H9 (cell line): ENCODE results near the gene EFHD1. TPM values are rescaled to one million over a fixed set of nuclear protein-coding genes. Genes with fewer than 3 reads are reported as not detected.

Experiments
- DNase-seq: peaks from one replicate; pipeline ENCODE4 v3.0.0-alpha.2; 2017
- H2AFZ ChIP-seq: one replicate; pipeline ENCODE4 v1.6.1; 2013; ENCODE audit warnings: mild to moderate bottlenecking, low read length, control low read depth, moderate library complexity
- H2AK5ac ChIP-seq: 2 replicates; pipeline ENCODE4 v1.6.1; 2013; ENCODE audit warnings: low read length, control low read depth, mixed read lengths; ENCODE audit not compliant: insufficient read length
- H2BK120ac ChIP-seq: one replicate; pipeline ENCODE4 v1.6.1; 2013; ENCODE audit warnings: low read depth, mild to moderate bottlenecking, low read length, control low read depth, inconsistent platforms; ENCODE audit not compliant: poor library complexity, severe bottlenecking
- H2BK12ac ChIP-seq: 2 replicates; pipeline ENCODE4 v1.6.1; 2013; ENCODE audit warnings: low read length, control low read depth, mixed read lengths, low read depth; ENCODE audit not compliant: insufficient read length
- H2BK15ac ChIP-seq: 2 replicates; pipeline ENCODE4 v1.6.1; 2013; ENCODE audit warnings: low read depth, low read length, control low read depth
- H2BK20ac ChIP-seq: one replicate; pipeline ENCODE4 v1.6.1; 2013; ENCODE audit warnings: low read depth, mild to moderate bottlenecking, low read length, control low read depth, inconsistent platforms; ENCODE audit not compliant: poor library complexity, severe bottlenecking
- H2BK5ac ChIP-seq: 2 replicates; pipeline ENCODE4 v1.6.1; 2013; ENCODE audit warnings: low read length, control low read depth, mixed read lengths; ENCODE audit not compliant: insufficient read length
- H3K14ac ChIP-seq: 2 replicates; pipeline ENCODE4 v1.6.1; 2013; ENCODE audit warnings: low read length, control low read depth; ENCODE audit not compliant: insufficient read depth
- H3K18ac ChIP-seq: 2 replicates; pipeline ENCODE4 v1.6.1; 2013; ENCODE audit warnings: low read depth, mild to moderate bottlenecking, mixed read lengths, low read length, control low read depth; ENCODE audit not compliant: insufficient read length
- H3K23ac ChIP-seq: 2 replicates; pipeline ENCODE4 v1.6.1; 2013; ENCODE audit warnings: low read length, control low read depth, mixed read lengths, low read depth; ENCODE audit not compliant: insufficient read length
- H3K23me2 ChIP-seq: 2 replicates; pipeline ENCODE4 v1.6.1; 2013; ENCODE audit warnings: low read depth, mild to moderate bottlenecking, mixed read lengths, low read length, control low read depth; ENCODE audit not compliant: insufficient read length, poor library complexity, severe bottlenecking
- H3K27ac ChIP-seq: 2 replicates; pipeline ENCODE4 v1.5.1; 2013; ENCODE audit warnings: low read length, control low read depth, mixed read lengths, low read depth; ENCODE audit not compliant: insufficient read length
- H3K27me3 ChIP-seq: 2 replicates; pipeline ENCODE4 v1.6.1; 2013; ENCODE audit warnings: low read length, control low read depth, inconsistent platforms; ENCODE audit not compliant: insufficient read depth
- H3K4ac ChIP-seq: 2 replicates; pipeline ENCODE4 v1.6.1; 2013; ENCODE audit warnings: low read depth, mild to moderate bottlenecking, control low read depth, inconsistent platforms, low read length, moderate library complexity
- H3K4me1 ChIP-seq: 2 replicates; pipeline ENCODE4 v1.6.1; 2013; ENCODE audit warnings: low read length, control low read depth, inconsistent platforms; ENCODE audit not compliant: insufficient read depth
- H3K4me2 ChIP-seq: 2 replicates; pipeline ENCODE4 v1.6.1; 2013; ENCODE audit warnings: low read length, control low read depth, mixed read lengths; ENCODE audit not compliant: insufficient read length, insufficient read depth
- H3K56ac ChIP-seq: 2 replicates; pipeline ENCODE4 v1.6.1; 2013; ENCODE audit warnings: low read depth, mild to moderate bottlenecking, mixed read lengths, low read length, control low read depth; ENCODE audit not compliant: insufficient read length
- H3K79me1 ChIP-seq: 2 replicates; pipeline ENCODE4 v1.6.1; 2013; ENCODE audit warnings: low read depth, mild to moderate bottlenecking, moderate library complexity, low read length, control low read depth, inconsistent platforms; ENCODE audit not compliant: insufficient read depth, poor library complexity, severe bottlenecking
- H3K79me2 ChIP-seq: 2 replicates; pipeline ENCODE4 v1.6.1; 2013; ENCODE audit warnings: low read length, control low read depth, inconsistent platforms; ENCODE audit not compliant: insufficient read depth
- H3K9ac ChIP-seq: 2 replicates; pipeline ENCODE4 v1.6.1; 2013; ENCODE audit warnings: low read length, control low read depth, mixed read lengths; ENCODE audit not compliant: insufficient read length; ENCODE audit errors: extremely low read depth
- H3K9me3 ChIP-seq: one replicate; pipeline ENCODE4 v1.6.1; 2013; ENCODE audit warnings: low read depth, low read length, inconsistent platforms; ENCODE audit not compliant: control insufficient read depth
- H3T11ph ChIP-seq: one replicate; pipeline ENCODE4 v1.6.1; 2013; ENCODE audit warnings: mild to moderate bottlenecking, low read length, control low read depth, inconsistent platforms
- H4K20me1 ChIP-seq: one replicate; pipeline ENCODE4 v1.6.1; 2013; ENCODE audit not compliant: control insufficient read depth, insufficient read length, insufficient read depth
- H4K5ac ChIP-seq: 2 replicates; pipeline ENCODE4 v1.6.1; 2013; ENCODE audit warnings: low read depth, mild to moderate bottlenecking, mixed read lengths, low read length, control low read depth; ENCODE audit not compliant: insufficient read length
- H4K8ac ChIP-seq: replicated peaks from 2 replicates; pipeline ENCODE4 v1.6.1; 2013; ENCODE audit warnings: low read length, control low read depth, mixed read lengths, low read depth; ENCODE audit not compliant: insufficient read length
- H4K91ac ChIP-seq: 2 replicates; pipeline ENCODE4 v1.6.1; 2013; ENCODE audit warnings: low read depth, mild to moderate bottlenecking, moderate library complexity, mixed read lengths, low read length, control low read depth; ENCODE audit not compliant: insufficient read length
- H3K27ac Mint-ChIP-seq, 3 experiments: 2 replicates in 2 of 3; 3 replicates in 1 of 3; pipeline ENCODE4 v1.8.0; 2020 to 2021; ENCODE audit warnings: mixed read lengths in 3 of 3, mild to moderate bottlenecking in 1 of 3, moderate library complexity in 1 of 3
- H3K27me3 Mint-ChIP-seq: 2 replicates; pipeline ENCODE4 v1.8.0; 2021; ENCODE audit warnings: low read depth, mild to moderate bottlenecking, moderate library complexity, mixed read lengths
- H3K36me3 Mint-ChIP-seq, 3 experiments: 2 replicates in 2 of 3; 3 replicates in 1 of 3; pipeline ENCODE4 v1.8.0; 2020 to 2021; ENCODE audit warnings: low read depth in 3 of 3, mixed read lengths in 3 of 3; ENCODE audit not compliant: insufficient read depth in 1 of 3
- H3K4me1 Mint-ChIP-seq, 2 experiments: 2 replicates each; pipeline ENCODE4 v1.8.0; 2020; ENCODE audit warnings: mixed read lengths in 2 of 2
- H3K4me3 Mint-ChIP-seq, 2 experiments: 2 replicates in 1 of 2; 3 replicates in 1 of 2; pipeline ENCODE4 v1.8.0; 2020 to 2021; ENCODE audit warnings: mild to moderate bottlenecking in 2 of 2, mixed read lengths in 2 of 2, moderate library complexity in 1 of 2
- H3K9me3 Mint-ChIP-seq, 2 experiments: 2 replicates in 1 of 2; 3 replicates in 1 of 2; pipeline ENCODE4 v1.8.0; 2020; ENCODE audit warnings: mild to moderate bottlenecking in 2 of 2, mixed read lengths in 2 of 2, moderate library complexity in 1 of 2
- CTCF ChIP-seq: fragments of 200-600 bp; sonication (generic); conservative IDR thresholded peaks from 3 replicates; pipeline ENCODE4 v1.8.0; 2021; ENCODE audit warnings: antibody characterized with exemption, mild to moderate bottlenecking
- WGBS: extraction: QIAGEN DNeasy Blood & Tissue Kit; methylation state at CpG from one replicate; pipeline ENCODE4 v1.1.7; 2013; ENCODE audit warnings: missing lambda C conversion rate, low lambda C conversion rate, mixed read lengths; ENCODE audit not compliant: insufficient read length; ENCODE audit errors: extremely low coverage; 5-methylcytosine and 5-hydroxymethylcytosine counted together
- total RNA-seq: library from RNA; stranded (reverse); gene quantifications from 2 replicates; pipeline ENCODE4 v1.2.1, GENCODE V29; 2021

Gene EFHD1
- total RNA-seq, 1 experiment from 2014 or later: 2.8 TPM

DNA sequence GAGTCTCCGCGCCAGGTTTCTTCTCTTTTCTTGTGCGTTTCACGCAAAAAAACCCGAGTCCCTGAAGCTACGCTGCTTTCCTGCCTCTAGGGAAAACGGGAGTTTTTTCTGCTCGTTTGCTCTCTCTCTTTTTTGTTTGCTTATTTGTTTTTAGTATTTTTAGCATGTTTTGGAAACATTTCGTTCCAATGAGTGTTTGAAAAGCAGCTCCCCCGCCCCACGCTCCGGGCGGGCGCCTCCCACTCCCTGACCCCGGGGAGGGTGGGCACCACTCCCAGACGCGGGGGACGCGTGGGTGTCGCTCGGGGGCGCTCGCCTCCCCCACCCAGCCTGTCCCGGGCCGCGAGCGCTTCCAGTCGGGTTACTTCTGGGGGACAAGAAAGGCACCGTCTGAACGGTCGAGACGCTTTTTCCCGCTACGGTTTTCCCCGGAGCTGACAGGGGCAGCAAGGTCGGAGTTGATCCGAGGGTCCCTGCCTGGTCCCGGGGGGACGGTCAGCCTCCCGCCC, 446 bp upstream of the EFHD1 start:
- H4K20me1 ChIP-seq: no peaks in the 10 kb centered on the region
- H4K5ac ChIP-seq: no peak overlapping the region
- Mint-ChIP-seq H3K36me3 (peaks cover 0 to 4% (median 0%) of the 10 kb centered on the region in 3 experiments; a peak in 1 of 7 replicates), H3K4me1 (peaks cover 2 to 7% of the 10 kb centered on the region in 2 experiments; a peak in 3 of 4 replicates), H3K4me3 (peak overlapping the region; percentile 48 to 75), H3K27ac (no peak overlapping the region), H3K9me3 (peaks cover 0 to 6% of the 10 kb centered on the region in 2 experiments; a peak in 2 of 5 replicates), H3K27me3 (peaks cover 87% of the 10 kb centered on the region)
- no peak overlapping the region for H3K9ac ChIP-seq
- H3K23ac ChIP-seq: no peak overlapping the region
- H2BK12ac ChIP-seq: no peak overlapping the region
- no peak overlapping the region for H3T11ph ChIP-seq
- no peaks in the 10 kb centered on the region for H3K4me1 ChIP-seq
- no peak overlapping the region for H4K91ac ChIP-seq
- H3K4ac ChIP-seq: no peak overlapping the region
- TF ChIP-seq CTCF: 0 out of 3 replicates have a peak, but pooled peaks have one; percentile 16
- no peak overlapping the region for H2BK120ac ChIP-seq
- H3K79me1 ChIP-seq: no peaks in the 10 kb centered on the region
- no peak overlapping the region for H2AFZ ChIP-seq
- no CpG with 5 or more reads among the region's 40 CpGs for WGBS
- H3K18ac ChIP-seq: no peak overlapping the region
- no peak overlapping the region for H2BK20ac ChIP-seq
- no peak overlapping the region for H3K56ac ChIP-seq
- H3K14ac ChIP-seq: no peak overlapping the region
- H3K4me2 ChIP-seq: peak overlapping the region; percentile 22
- H2BK5ac ChIP-seq: no peak overlapping the region
- H3K79me2 ChIP-seq: no peaks in the 10 kb centered on the region
- H3K9me3 ChIP-seq: no peaks in the 10 kb centered on the region
- H3K27me3 ChIP-seq: peaks cover 22% of the 10 kb centered on the region; the same call in 1 of the 2 replicates
- no peak overlapping the region for H2BK15ac ChIP-seq
- no peak overlapping the region for H3K27ac ChIP-seq
- H4K8ac ChIP-seq: no peak overlapping the region
- no peak for DNase-seq
- H3K23me2 ChIP-seq: peaks cover 6% of the 10 kb centered on the region
- no peak overlapping the region for H2AK5ac ChIP-seq
